Measurements from ENCODE around the gene MIPOL1. TPM values are rescaled to one million over a fixed set of nuclear protein-coding genes. Genes with fewer than 3 reads are reported as not detected.

Gene MIPOL1
- total RNA-seq, 4 donors from 2014 or later: 17.0 to 43.4 (median 30.2) TPM

DNA sequence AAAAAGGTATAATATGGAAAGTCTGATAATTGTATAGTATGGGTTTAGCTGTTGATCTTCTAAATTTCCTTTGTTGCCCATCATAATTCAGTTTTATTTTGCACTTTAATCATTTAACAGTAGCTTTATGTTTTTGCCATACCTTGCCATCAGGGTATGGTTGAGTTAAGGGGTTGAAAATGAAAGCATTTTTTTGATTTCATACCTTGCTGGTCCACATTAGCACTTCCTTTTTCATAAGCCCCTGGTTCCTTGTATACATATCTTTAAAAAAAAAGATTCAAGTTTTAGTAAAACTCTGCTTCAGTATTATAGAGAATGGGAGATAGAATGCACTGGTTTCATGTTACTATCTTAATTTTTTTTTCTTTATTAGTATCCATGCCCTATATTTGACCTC, 71.1 kb downstream of the MIPOL1 start:
- no peaks in the 10 kb centered on the region for H3K36me3 ChIP-seq
- no peaks in the 10 kb centered on the region for H3K27me3 ChIP-seq
- no peak for DNase-seq
- H3K4me3 ChIP-seq (replicated peaks in 1 of 3): no peak overlapping the region
- TF ChIP-seq, protein P1, sequence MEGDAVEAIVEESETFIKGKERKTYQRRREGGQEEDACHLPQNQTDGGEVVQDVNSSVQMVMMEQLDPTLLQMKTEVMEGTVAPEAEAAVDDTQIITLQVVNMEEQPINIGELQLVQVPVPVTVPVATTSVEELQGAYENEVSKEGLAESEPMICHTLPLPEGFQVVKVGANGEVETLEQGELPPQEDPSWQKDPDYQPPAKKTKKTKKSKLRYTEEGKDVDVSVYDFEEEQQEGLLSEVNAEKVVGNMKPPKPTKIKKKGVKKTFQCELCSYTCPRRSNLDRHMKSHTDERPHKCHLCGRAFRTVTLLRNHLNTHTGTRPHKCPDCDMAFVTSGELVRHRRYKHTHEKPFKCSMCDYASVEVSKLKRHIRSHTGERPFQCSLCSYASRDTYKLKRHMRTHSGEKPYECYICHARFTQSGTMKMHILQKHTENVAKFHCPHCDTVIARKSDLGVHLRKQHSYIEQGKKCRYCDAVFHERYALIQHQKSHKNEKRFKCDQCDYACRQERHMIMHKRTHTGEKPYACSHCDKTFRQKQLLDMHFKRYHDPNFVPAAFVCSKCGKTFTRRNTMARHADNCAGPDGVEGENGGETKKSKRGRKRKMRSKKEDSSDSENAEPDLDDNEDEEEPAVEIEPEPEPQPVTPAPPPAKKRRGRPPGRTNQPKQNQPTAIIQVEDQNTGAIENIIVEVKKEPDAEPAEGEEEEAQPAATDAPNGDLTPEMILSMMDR (IDR thresholded peaks at IDR 0.05): no peak
- TF ChIP-seq POLR2A (IDR thresholded peaks at IDR 0.05): no peak
- H3K4me1 ChIP-seq: no peaks in the 10 kb centered on the region
- intact Hi-C loops (cut with DNase I): no loop called here
- no peaks in the 10 kb centered on the region for H3K9me3 ChIP-seq
- H3K27ac ChIP-seq: no peak overlapping the region

- intact Hi-C loops (cut with DNase I): no loop called here
- Histone ChIP-seq H3K27ac (no peak overlapping the region), H3K27me3 (no peaks in the 10 kb centered on the region), H3K9me3 (no peaks in the 10 kb centered on the region), H3K4me1 (no peaks in the 10 kb centered on the region), H3K4me3 (replicated peaks in 1 of 3) (no peak overlapping the region), H3K36me3 (no peaks in the 10 kb centered on the region)
- DNase-seq: no peak
- TF ChIP-seq POLR2A (IDR thresholded peaks at IDR 0.05): no peak
- TF ChIP-seq, protein P1 (IDR thresholded peaks at IDR 0.05): no peak
- 77 to 80% methylated on average over 3 of the region's 3 CpGs for WGBS, 2 donors
Measured at GRCh38 chr14:37270629-37271028, 72.9 kb downstream of the MIPOL1 start.

DNA sequence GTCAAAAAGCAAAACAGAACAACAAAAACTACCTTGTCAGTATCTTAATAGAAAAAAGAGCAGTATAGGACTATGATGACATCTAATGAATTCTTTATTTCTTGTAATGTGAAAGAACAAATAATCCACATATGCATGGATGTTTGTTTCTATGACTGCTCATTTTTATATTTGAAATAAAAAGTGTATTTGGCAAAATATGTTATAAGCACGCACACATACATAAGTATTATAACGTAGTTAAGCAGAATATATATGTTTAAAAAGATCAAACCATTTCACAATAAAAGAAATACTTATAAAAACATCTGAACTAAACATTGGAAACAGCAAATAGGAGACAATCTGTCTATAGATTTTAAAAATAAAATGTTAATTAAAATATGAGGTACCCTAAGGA, 74.8 kb downstream of the MIPOL1 start:
- H3K36me3 ChIP-seq: no peaks in the 10 kb centered on the region
- intact Hi-C loops (cut with DNase I): no loop called here
- H3K27me3 ChIP-seq: no peaks in the 10 kb centered on the region
- DNase-seq: no peak
- no peaks in the 10 kb centered on the region for H3K4me1 ChIP-seq
- TF ChIP-seq, protein P1 (IDR thresholded peaks at IDR 0.05): no peak
- no peak for TF ChIP-seq POLR2A (IDR thresholded peaks at IDR 0.05)
- no peaks in the 10 kb centered on the region for H3K9me3 ChIP-seq
- no peak overlapping the region for H3K27ac ChIP-seq
- WGBS, 2 donors: 96 to 97% methylated on average over 2 of the region's 2 CpGs
- H3K4me3 ChIP-seq (replicated peaks in 1 of 3): no peak overlapping the region

GRCh38 chr14:37274652-37275051, 76.9 kb downstream of the MIPOL1 start:
- DNase-seq: no peak
- no peaks in the 10 kb centered on the region for H3K27me3 ChIP-seq
- TF ChIP-seq, protein P1 (IDR thresholded peaks at IDR 0.05): no peak
- TF ChIP-seq POLR2A (IDR thresholded peaks at IDR 0.05): no peak
- intact Hi-C loops (cut with DNase I): no loop called here
- 96 to 98% methylated on average over 1 of the region's 1 CpG for WGBS, 2 donors
- H3K27ac ChIP-seq: no peak overlapping the region
- H3K4me3 ChIP-seq (replicated peaks in 1 of 3): no peak overlapping the region
- no peaks in the 10 kb centered on the region for H3K4me1 ChIP-seq
- H3K9me3 ChIP-seq: no peaks in the 10 kb centered on the region
- H3K36me3 ChIP-seq: no peaks in the 10 kb centered on the region

DNA sequence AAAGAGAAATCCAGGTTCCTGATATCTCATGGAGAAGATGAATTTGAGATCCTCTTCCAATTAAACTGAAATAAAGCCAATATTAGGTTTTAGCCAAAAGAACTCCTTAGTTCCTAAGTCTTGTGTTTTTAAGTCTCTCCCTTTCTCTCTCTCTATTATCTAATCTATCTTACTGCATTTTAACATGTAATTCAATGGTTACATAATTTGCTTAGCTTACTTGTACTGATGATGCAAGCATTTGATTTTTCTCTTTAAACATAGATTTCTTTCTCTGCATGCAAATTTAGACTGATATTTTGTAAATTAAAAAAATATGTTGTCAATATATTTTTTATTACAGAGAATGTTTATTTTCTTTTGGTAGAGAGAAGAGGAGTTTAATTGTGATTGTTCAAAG, 78.2 kb downstream of the MIPOL1 start:
- no peak for TF ChIP-seq POLR2A (IDR thresholded peaks at IDR 0.05)
- TF ChIP-seq, protein P1 (IDR thresholded peaks at IDR 0.05): no peak
- H3K27me3 ChIP-seq: no peaks in the 10 kb centered on the region
- no peak for DNase-seq
- H3K36me3 ChIP-seq: no peaks in the 10 kb centered on the region
- intact Hi-C loops (cut with DNase I): no loop called here
- H3K9me3 ChIP-seq: no peaks in the 10 kb centered on the region
- H3K4me1 ChIP-seq: no peaks in the 10 kb centered on the region
- H3K4me3 ChIP-seq (replicated peaks in 1 of 3): no peak overlapping the region
- H3K27ac ChIP-seq: no peak overlapping the region
